Hepatocyte (in vitro differentiated cells): ENCODE measurements around the gene NRG2. TPM values are rescaled to one million over a fixed set of nuclear protein-coding genes. Genes with fewer than 3 reads are reported as not detected.

ENCODE experiments used
- DNase-seq: peaks from one replicate; pipeline ENCODE4 v3.0.0-alpha.2; 2016; ENCODE audit warnings: low spot score
- H2AFZ ChIP-seq: fragments of 200-600 bp; sonication (generic); 2 replicates; pipeline ENCODE4 v1.6.0; 2016; ENCODE audit warnings: antibody characterized with exemption, mild to moderate bottlenecking
- H3K27ac ChIP-seq: fragments of 200-600 bp; sonication (generic); 2 replicates; pipeline ENCODE4 v1.5.1; 2016; ENCODE audit warnings: mild to moderate bottlenecking
- H3K27me3 ChIP-seq: fragments of 200-600 bp; sonication (generic); 2 replicates; pipeline ENCODE4 v1.6.1; 2016
- H3K36me3 ChIP-seq: fragments of 200-600 bp; sonication (generic); replicated peaks from 2 replicates; pipeline ENCODE4 v1.5.1; 2016; ENCODE audit warnings: low read depth; ENCODE audit not compliant: insufficient read depth
- H3K4me1 ChIP-seq: fragments of 200-600 bp; sonication (generic); 2 replicates; pipeline ENCODE4 v1.5.1; 2016; ENCODE audit warnings: mild to moderate bottlenecking, moderate library complexity; ENCODE audit not compliant: insufficient read depth
- H3K4me2 ChIP-seq: fragments of 200-600 bp; sonication (generic); 2 replicates; pipeline ENCODE4 v1.6.0; 2016
- H3K4me3 ChIP-seq: fragments of 200-600 bp; sonication (generic); 2 replicates; pipeline ENCODE4 v1.5.1; 2016; ENCODE audit warnings: mild to moderate bottlenecking
- H3K79me2 ChIP-seq: fragments of 200-600 bp; sonication (generic); 2 replicates; pipeline ENCODE4 v1.6.0; 2017; ENCODE audit warnings: mild to moderate bottlenecking
- H3K9me2 ChIP-seq: fragments of 200-600 bp; sonication (generic); replicated peaks from 2 replicates; pipeline ENCODE4 v1.6.0; 2017; ENCODE audit warnings: mild to moderate bottlenecking; ENCODE audit not compliant: insufficient read depth
- H3K9me3 ChIP-seq: fragments of 200-600 bp; sonication (generic); 2 replicates; pipeline ENCODE4 v1.5.1; 2016; ENCODE audit warnings: low read depth, mild to moderate bottlenecking
- H4K20me1 ChIP-seq: fragments of 200-600 bp; sonication (generic); 2 replicates; pipeline ENCODE4 v1.6.0; 2016; ENCODE audit warnings: mild to moderate bottlenecking; ENCODE audit not compliant: insufficient read depth, poor library complexity, severe bottlenecking
- EZH2 ChIP-seq: fragments of 200-600 bp; sonication (generic); IDR thresholded peaks from 2 replicates; pipeline ENCODE4 v1.6.1; 2016; ENCODE audit warnings: antibody characterized with exemption, mild to moderate bottlenecking, borderline replicate concordance
- EZH2phosphoT487 ChIP-seq: fragments of 200-600 bp; sonication (generic); IDR thresholded peaks from one replicate; pipeline ENCODE4 v1.6.1; 2018; ENCODE audit warnings: antibody characterized with exemption, mild to moderate bottlenecking, low read depth, moderate library complexity; ENCODE audit not compliant: unreplicated experiment, severe bottlenecking
- WGBS: methylation state at CpG from one replicate; pipeline ENCODE4 v1.1.6; 2016; ENCODE audit warnings: low lambda C conversion rate; ENCODE audit errors: missing lambda C conversion rate; 5-methylcytosine and 5-hydroxymethylcytosine counted together
- polyA plus RNA-seq: library from polyadenylated mRNA; unstranded; fragments of >200 nt; fragmentation: Nextera tagmentation; extraction: Ambion mirVana; gene quantifications from 2 replicates; pipeline ENCODE4 v1.2.1, GENCODE V29; 2016
- total RNA-seq: library from RNA; depleted of rRNA; stranded (reverse); fragments of >200 nt; gene quantifications from 2 replicates; pipeline ENCODE4 v1.2.3, GENCODE V29; 2014
- TF ChIP-seq, protein P1 (sequence below): fragments of 200-600 bp; sonication (generic); IDR thresholded peaks from 2 replicates; pipeline ENCODE4 v1.5.1; 2016; ENCODE audit warnings: antibody characterized with exemption, mild to moderate bottlenecking; ENCODE audit not compliant: poor library complexity

The NRG2 gene
- total and polyA plus RNA-seq, 2 experiments from 2014 or later: 1.4 to 1.5 TPM

DNA sequence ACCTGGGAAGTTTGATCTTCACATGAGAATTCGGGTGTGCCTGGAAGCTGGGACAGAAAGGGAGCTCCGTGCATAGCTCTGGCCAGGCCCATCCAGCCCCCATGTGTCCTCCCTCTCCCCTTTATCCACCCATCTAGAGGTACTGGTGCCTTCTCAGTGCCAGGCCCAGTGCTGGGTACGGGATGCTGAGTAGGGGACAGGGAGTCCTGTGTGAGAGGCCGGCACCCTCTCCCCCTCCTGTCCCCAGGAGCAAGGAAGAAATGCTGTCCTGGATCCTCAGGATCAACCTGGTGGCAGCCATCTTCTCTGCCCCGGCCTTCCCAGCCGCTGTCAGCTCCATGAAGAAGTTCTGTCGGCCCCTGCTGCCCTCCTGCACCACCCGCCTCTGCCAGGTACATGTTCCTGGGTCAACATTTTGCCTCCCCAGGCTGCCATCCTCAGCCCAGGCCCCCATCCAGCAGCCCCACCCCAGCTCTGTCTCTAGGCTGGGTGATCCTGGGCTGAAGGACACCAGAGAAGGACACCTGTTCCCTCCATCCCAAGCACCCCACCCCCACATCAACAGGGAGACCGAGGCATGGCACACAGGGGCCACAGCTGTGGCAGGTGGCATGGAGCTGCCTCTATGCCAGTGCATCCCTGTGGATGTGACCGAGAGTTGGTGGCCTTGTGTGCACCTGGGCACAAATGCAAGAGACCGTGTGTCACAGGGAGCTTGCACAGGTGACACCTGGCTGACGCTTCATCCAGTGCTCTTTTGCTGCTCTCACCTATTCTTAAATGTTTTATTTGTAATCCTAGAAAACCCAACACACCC is 204.5 kb downstream of the NRG2 start:
- Histone ChIP-seq H3K36me3 (no peaks in the 10 kb centered on the region), H3K27me3 (peaks cover 23% of the 10 kb centered on the region), H3K79me2 (no peaks in the 10 kb centered on the region), H4K20me1 (no peaks in the 10 kb centered on the region), H2AFZ (no peak overlapping the region), H3K4me3 (no peak overlapping the region), H3K4me2 (no peak overlapping the region), H3K9me3 (no peaks in the 10 kb centered on the region), H3K9me2 (no peaks in the 10 kb centered on the region), H3K4me1 (no peaks in the 10 kb centered on the region), H3K27ac (no peak overlapping the region)
- DNase-seq: no peak
- 81% methylated on average over 12 of the region's 12 CpGs for WGBS
- no peak for TF ChIP-seq EZH2
- TF ChIP-seq, protein P1, sequence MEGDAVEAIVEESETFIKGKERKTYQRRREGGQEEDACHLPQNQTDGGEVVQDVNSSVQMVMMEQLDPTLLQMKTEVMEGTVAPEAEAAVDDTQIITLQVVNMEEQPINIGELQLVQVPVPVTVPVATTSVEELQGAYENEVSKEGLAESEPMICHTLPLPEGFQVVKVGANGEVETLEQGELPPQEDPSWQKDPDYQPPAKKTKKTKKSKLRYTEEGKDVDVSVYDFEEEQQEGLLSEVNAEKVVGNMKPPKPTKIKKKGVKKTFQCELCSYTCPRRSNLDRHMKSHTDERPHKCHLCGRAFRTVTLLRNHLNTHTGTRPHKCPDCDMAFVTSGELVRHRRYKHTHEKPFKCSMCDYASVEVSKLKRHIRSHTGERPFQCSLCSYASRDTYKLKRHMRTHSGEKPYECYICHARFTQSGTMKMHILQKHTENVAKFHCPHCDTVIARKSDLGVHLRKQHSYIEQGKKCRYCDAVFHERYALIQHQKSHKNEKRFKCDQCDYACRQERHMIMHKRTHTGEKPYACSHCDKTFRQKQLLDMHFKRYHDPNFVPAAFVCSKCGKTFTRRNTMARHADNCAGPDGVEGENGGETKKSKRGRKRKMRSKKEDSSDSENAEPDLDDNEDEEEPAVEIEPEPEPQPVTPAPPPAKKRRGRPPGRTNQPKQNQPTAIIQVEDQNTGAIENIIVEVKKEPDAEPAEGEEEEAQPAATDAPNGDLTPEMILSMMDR: no peak
- TF ChIP-seq EZH2phosphoT487: no peak

- H3K9me3 ChIP-seq: no peaks in the 10 kb centered on the region
- no peak for TF ChIP-seq EZH2phosphoT487
- TF ChIP-seq EZH2: no peak
- H3K9me2 ChIP-seq: no peaks in the 10 kb centered on the region
- H3K79me2 ChIP-seq: no peaks in the 10 kb centered on the region
- no peak overlapping the region for H2AFZ ChIP-seq
- WGBS: 90% methylated on average over 10 of the region's 10 CpGs
- no peaks in the 10 kb centered on the region for H4K20me1 ChIP-seq
- no peak overlapping the region for H3K4me3 ChIP-seq
- no peak overlapping the region for H3K4me2 ChIP-seq
- H3K27me3 ChIP-seq: peaks cover 27% of the 10 kb centered on the region
- no peak overlapping the region for H3K27ac ChIP-seq
- no peaks in the 10 kb centered on the region for H3K4me1 ChIP-seq
- H3K36me3 ChIP-seq: no peaks in the 10 kb centered on the region
- no peak for DNase-seq
These were observed 205.3 kb downstream of the NRG2 start for GRCh38 chr5:139837711-139838380.

GRCh38 chr5:139836469-139837208 is 206.5 kb downstream of the NRG2 start:
- WGBS: 95% methylated on average over 22 of the region's 22 CpGs
- Histone ChIP-seq H3K27me3 (peaks cover 31% of the 10 kb centered on the region), H3K79me2 (no peaks in the 10 kb centered on the region), H4K20me1 (no peaks in the 10 kb centered on the region), H2AFZ (no peak overlapping the region), H3K4me1 (no peaks in the 10 kb centered on the region), H3K9me3 (no peaks in the 10 kb centered on the region), H3K4me2 (no peak overlapping the region), H3K36me3 (no peaks in the 10 kb centered on the region), H3K27ac (no peak overlapping the region), H3K4me3 (no peak overlapping the region), H3K9me2 (no peaks in the 10 kb centered on the region)
- no peak for DNase-seq
- TF ChIP-seq EZH2 (no peak), EZH2phosphoT487 (no peak)
- TF ChIP-seq, protein P1: no peak
